Right forelimb (tissue), 1 donor: ENCODE measurements around the gene ABRAXAS1.

Source experiments
- DNase-seq: peaks from one replicate; pipeline ENCODE4 v3.0.0-alpha.2; 2018

ABRAXAS1 gene

GRCh38 chr4:83449009-83449408 is 35.9 kb downstream of the ABRAXAS1 start:
- DNase-seq = no peak

GRCh38 chr4:83440899-83441298 is 44.0 kb downstream of the ABRAXAS1 start:
- DNase-seq = no peak

GRCh38 chr4:83440148-83440814 is 44.6 kb downstream of the ABRAXAS1 start:
- DNase-seq = no peak

- no peak for DNase-seq
These were observed 46.2 kb downstream of the ABRAXAS1 start for GRCh38 chr4:83438719-83439118.

GRCh38 chr4:83436680-83437079 is 48.2 kb downstream of the ABRAXAS1 start:
- DNase-seq = no peak

GRCh38 chr4:83431200-83431599 is 53.7 kb downstream of the ABRAXAS1 start:
- no peak for DNase-seq

- DNase-seq = no peak
These were observed 66.7 kb downstream of the ABRAXAS1 start for GRCh38 chr4:83418211-83418610.

GRCh38 chr4:83417566-83417965 is 67.3 kb downstream of the ABRAXAS1 start:
- DNase-seq = no peak

- DNase-seq = no peak
These were observed 71.2 kb downstream of the ABRAXAS1 start for GRCh38 chr4:83413676-83414075.
